Neural progenitor cell (in vitro differentiated cells): ENCODE results near the gene MAP4K3.

Experiments used
- CTCF ChIP-seq: fragments of 200-600 bp; sonication (generic); IDR thresholded peaks from 2 replicates; pipeline ENCODE4 v1.5.1; 2017; ENCODE audit warnings: antibody characterized with exemption, mild to moderate bottlenecking
- EZH2 ChIP-seq: fragments of 200-600 bp; sonication (generic); IDR thresholded peaks from 2 replicates; pipeline ENCODE4 v1.6.1; 2017; ENCODE audit warnings: antibody characterized with exemption, mild to moderate bottlenecking, moderate library complexity
- EZH2phosphoT487 ChIP-seq: fragments of 200-600 bp; sonication (generic); IDR thresholded peaks from 2 replicates; pipeline ENCODE4 v1.6.1; 2017; ENCODE audit warnings: antibody characterized with exemption

GRCh38 chr2:39218391-39218790 lies 218.7 kb downstream of the MAP4K3 start:
- TF ChIP-seq EZH2, result no peak
- no peak for TF ChIP-seq CTCF
- no peak for TF ChIP-seq EZH2phosphoT487
